Spleen (tissue), 7 donors: ENCODE measurements around the gene APOBEC3B.

ENCODE experiments used
- CTCF ChIP-seq, 11 experiments: fragments of 200-600 bp in 7 of 11; fragments of 450-650 bp in 4 of 11; sonication (generic) in 4 of 11; IDR thresholded peaks in 8 of 11; conservative IDR thresholded peaks in 3 of 11; 1 replicate in 7 of 11; 2 replicates in 4 of 11; pipeline versions ENCODE4 v1.4.0 to v1.8.0; 2016 to 2021; ENCODE audit warnings: antibody characterized with exemption in 11 of 11, inconsistent platforms in 4 of 11, mild to moderate bottlenecking in 1 of 11
- POLR2AphosphoS5 ChIP-seq, 3 donors: sonication (generic); formaldehyde crosslinking; IDR thresholded peaks; one replicate each; pipeline ENCODE4 v1.5.1; 2017; ENCODE audit warnings: antibody characterized with exemption in 3 of 3
- donor health status: DM: no; HTN: no; CAD: no; lungs with moderate emphysema.
- donor health status: DM: no; HTN: no; CAD: no.
- donor health status: DM: no; HTN: no; CAD: no.

GRCh38 chr22:39007177-39007576 lies 25.0 kb downstream of the APOBEC3B start:
- TF ChIP-seq POLR2AphosphoS5 (IDR thresholded peaks at IDR 0.05): no peak
- no peak for TF ChIP-seq CTCF (IDR thresholded peaks at IDR 0.05 in 8 of 11, conservative IDR thresholded peaks at IDR 0.05 in 3 of 11)
